ENCODE data around the gene SEZ6L.

SEZ6L gene

DNA sequence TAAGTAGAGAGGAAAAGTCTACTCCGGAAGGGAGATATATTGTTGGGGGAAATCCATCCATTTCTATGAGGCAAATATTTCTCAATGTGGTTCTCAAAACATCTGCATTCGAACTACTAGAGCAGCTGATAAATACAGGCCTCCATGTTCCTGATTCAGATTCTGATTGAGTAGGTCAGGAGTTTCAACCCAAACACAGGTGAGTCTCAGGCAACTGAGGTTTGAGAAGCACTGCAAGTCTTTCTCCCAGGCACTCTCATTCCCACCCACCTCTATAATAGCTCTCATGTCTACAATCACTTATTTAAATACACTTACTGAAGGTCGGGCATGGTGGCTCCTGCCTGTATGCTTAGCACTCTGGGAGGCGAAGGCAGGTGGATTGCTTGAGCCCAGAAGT is 245.1 kb downstream of the SEZ6L start:
- in situ Hi-C loops (cut with HindIII; ENCODE audit: low sequenced_read_pairs), result loop anchor here (10.0 kb wide), 1 partner anchor 90 kb away; no protein-coding TSS in a partner anchor

DNA sequence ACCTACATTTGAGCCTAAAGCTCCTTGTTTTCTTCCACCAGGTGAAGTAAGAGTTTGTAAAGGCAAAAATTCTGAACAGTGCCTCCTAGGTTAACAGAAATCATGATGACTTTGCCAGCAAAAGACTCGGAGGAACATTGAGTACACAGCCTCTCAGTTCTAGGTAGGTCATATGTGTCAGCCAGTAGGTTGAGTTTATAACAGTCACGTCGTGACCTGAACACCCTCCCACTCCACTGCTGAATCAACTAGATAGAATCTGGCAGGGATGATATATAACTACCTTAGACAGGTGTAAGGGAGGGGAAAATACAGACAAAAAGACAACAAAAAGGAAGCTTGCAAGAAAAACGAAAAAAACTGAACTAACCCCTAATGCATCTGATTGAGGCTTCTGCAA is 247.0 kb downstream of the SEZ6L start:
- in situ Hi-C loops (cut with HindIII; ENCODE audit: low sequenced_read_pairs), result loop anchor here (5.0 to 10.0 kb wide), 2 partner anchors 36 to 89 kb away; no protein-coding TSS in a partner anchor

GRCh38 chr22:26416670-26417276 is 247.5 kb downstream of the SEZ6L start:
- in situ Hi-C loops (cut with HindIII; ENCODE audit: low sequenced_read_pairs), result loop anchor here (5.0 to 10.0 kb wide), 2 partner anchors 36 to 88 kb away; no protein-coding TSS in a partner anchor

DNA sequence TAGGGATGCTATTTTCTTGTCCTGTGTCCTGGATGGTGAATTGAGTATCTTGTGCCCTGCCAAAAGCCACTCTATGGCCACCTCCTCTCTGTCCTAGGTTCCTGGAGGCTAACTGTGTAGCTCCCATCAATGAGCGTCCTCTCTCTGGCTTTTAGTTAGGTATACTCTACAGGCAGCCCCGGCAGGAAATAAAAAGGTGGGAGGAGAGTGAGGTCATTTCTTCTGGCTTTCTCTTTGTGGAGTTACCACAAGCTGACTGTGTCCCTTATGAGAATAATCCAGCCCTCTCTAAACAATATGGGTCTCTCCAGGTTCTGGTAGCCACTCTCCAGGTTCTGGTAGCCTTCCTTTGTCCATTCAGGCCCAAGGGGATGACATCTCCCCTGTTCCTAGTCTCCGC is 248.1 kb downstream of the SEZ6L start:
- in situ Hi-C loops (cut with HindIII; ENCODE audit: low sequenced_read_pairs), result loop anchor here (5.0 to 10.0 kb wide), 2 partner anchors 35 to 87 kb away; no protein-coding TSS in a partner anchor

- in situ Hi-C loops (cut with HindIII; ENCODE audit: low sequenced_read_pairs), result loop anchor here (5.0 to 10.0 kb wide), 2 partner anchors 34 to 86 kb away; no protein-coding TSS in a partner anchor
These were observed 249.4 kb downstream of the SEZ6L start for GRCh38 chr22:26418620-26419019.

DNA sequence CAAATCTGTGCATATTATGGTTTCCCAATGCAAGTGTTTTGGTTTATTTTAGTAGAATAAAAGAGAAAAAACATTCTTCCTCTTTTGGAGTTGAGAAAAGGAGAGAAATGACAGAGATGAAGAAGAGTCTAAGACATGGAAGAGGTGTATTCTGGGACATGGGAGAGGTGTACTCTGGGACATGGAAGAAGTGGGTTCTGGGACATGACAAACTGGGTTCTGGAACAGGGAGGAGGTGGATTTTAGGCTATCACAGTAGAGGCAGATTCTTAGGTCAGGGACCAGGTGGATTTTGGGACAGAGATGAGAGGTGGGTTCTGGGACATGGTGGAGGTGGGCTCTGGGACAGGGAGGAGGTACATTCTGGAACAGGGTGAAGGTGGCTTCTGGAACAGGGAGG is 257.7 kb downstream of the SEZ6L start:
- in situ Hi-C loops (cut with HindIII; ENCODE audit: low sequenced_read_pairs), result no loop called here

DNA sequence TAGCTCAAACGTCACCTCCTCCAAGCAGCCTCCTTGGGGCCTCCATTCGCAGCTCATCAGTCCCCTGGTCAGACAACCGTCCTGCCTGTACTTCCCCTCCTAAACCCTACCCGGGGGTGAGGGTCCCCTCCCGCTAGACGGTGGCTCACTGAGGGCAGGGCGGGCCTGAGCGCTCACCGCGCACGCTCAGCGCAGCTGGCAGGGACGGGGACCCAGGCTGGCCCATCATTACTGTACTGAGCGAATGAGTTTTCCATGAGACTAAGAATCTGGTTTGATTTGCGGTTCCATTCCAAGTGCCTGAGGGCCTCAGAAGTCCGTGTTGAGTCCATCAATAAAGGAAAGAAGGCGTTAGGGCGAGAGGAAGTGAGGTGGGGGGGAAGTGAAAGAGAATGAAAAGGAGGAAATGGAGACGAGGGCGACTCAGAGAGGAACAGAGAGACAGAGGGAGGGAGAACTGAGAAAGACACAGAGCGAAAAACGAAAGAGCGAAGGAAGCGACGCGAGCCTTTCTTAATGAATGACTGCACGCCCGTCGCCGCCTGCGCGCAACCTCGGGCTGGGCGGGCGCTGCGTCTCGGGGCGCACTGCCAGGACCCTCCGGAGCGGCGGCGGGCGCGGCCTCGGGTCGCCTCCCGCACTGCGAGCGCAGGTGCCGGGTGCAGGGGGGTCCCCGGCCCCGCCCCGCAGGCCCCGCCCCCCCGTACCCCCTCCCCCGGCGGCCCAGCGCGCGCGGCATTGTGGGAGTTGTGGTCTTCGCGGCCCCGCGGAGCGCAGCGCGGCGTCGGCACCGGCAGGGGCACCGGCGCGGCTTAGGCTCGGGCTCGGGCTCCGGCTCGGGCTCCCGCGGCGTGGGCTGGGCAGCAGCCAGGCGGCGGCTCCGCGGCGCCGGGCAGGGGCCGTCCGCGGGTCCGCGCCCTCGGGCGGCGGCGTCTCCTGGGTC is 259.5 kb downstream of the SEZ6L start, which contains the start of gene ASPHD2:
ASPHD2 (plus strand) TSS at position 746 of the 943 bp plus-strand sequence. CDS start 4,356 bp downstream, outside the sequence.
- in situ Hi-C loops (cut with HindIII; ENCODE audit: low sequenced_read_pairs), result no loop called here

GRCh38 chr22:26429458-26430286 is 260.4 kb downstream of the SEZ6L start:
- in situ Hi-C loops (cut with HindIII; ENCODE audit: low sequenced_read_pairs), result no loop called here

DNA sequence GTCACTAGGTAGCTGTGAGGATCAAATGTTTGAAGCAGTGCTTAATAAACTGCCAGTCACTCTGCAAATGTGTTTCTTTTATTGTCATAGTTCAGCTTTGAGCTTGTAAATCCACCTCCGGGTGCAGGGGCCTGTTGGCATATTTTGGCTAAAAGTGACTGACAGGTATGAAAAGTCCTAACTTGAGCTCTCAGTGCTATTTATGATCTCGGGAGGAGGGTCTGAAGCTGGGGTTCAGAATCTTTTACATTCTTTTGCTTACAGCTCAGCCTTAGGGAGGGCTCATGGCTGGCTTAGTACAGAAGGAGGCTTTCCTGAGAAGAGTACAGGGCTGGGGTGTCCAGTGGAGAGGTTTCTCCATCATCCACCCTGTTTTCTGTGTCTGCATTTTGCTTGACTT is 261.3 kb downstream of the SEZ6L start:
- in situ Hi-C loops (cut with HindIII; ENCODE audit: low sequenced_read_pairs), result no loop called here

DNA sequence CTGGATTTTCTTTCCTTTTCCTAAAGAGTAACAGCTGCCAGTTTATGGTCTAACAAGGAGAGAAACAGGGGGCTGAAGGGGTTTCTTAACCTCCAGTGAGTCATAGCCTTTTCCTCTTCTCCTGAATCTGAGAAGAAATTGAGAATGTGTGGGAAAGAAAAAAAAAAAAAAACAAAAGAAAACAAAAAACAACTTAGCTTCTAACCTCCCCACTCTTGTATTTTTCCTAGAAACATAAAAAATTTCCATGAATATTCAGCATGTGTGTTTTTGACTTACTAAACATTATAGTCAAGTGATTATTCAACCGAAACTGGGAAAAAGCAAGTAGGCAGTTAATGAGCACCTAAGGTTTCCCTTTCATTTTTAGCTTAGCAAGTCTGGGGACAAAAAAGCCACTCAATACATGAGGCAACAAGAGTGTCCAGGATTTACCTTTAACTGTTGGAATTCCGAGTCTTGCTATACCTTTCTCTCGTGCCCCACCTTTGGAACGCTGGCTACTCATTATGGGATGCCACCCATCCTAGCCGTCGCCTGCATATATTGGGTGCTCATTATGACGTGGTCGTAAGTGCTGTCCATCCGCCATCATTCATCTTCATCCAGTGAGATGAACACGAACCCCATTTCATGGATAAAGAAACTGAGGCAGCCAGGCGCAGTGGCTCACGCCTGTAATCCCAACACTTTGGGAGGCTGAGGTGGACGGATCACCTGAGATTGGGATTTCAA is 262.2 kb downstream of the SEZ6L start:
- in situ Hi-C loops (cut with HindIII; ENCODE audit: low sequenced_read_pairs), result no loop called here

DNA sequence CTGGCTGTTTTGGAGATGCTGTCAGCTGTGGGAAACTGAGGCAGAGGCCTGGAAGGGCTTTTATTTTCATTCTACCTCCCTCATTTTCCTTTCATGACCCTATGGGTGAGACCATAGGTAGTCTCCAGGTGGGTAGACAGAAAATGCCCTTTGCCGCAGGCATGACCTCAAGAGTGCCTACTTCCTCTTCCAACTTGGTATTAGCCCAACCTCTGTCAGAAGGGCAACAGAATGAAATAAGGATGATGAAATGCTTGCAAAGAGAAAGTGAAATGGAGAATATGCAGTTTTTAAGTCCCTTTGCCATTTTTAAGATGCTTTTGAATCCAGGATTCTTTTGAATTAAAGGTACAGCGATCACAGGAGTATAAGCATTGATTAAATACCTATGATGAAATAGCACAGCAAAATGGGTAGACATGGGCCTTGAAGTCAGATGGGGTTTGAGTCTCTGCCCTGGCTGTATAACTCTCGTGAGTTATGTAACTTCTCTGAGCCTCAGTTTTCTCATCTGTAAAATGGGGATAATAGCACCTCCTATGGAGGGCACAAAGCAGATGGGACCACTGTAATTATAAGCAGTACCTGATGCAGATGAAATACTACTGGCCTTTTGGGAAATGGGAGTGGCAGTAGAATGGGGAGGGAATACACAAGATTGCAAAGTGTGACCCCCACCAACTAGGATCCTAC is 263.5 kb downstream of the SEZ6L start:
- in situ Hi-C loops (cut with HindIII; ENCODE audit: low sequenced_read_pairs), result no loop called here

Data from endothelial cell of hepatic sinusoid (primary cell).